Adrenal gland (tissue), 5 donors: ENCODE measurements around the gene ANO6.

Experiments
- POLR2A ChIP-seq, 2 donors: fragments of 450-650 bp; IDR thresholded peaks; one replicate each; pipeline ENCODE4 v1.6.1; 2017; ENCODE audit warnings: antibody characterized with exemption in 2 of 2, mild to moderate bottlenecking in 2 of 2, moderate library complexity in 1 of 2
- TF ChIP-seq, protein P1 (sequence below), 6 experiments: fragments of 450-650 bp in 4 of 6; fragments of 200-600 bp in 2 of 6; sonication (generic) in 1 of 6; IDR thresholded peaks; 1 replicate in 5 of 6; 2 replicates in 1 of 6; pipeline versions ENCODE4 v1.5.1 to v1.8.0; 2016 to 2021; ENCODE audit warnings: antibody characterized with exemption in 6 of 6, mild to moderate bottlenecking in 2 of 6, moderate library complexity in 1 of 6
- donor health status: DM: no; HTN: no; CAD: no.

DNA sequence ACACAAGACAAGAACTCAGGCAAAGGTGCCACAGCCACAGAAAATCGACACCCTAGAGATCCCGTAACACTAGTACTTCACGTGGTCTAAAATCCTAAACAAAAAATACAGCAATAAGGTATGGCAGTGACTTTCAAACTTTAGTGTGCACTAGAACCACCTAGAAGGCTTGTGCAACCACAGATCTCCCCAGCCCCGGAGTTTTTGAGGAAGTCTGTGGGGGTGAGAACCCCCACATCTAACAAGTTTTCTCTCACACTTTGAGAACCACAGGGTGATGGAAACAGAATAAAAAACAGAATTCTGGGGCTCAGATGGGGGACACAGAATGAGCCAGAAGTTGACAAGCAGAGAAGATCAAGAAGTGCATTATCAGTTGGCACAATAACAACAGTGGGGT is 254.0 kb downstream of the ANO6 start:
- TF ChIP-seq, protein P1, sequence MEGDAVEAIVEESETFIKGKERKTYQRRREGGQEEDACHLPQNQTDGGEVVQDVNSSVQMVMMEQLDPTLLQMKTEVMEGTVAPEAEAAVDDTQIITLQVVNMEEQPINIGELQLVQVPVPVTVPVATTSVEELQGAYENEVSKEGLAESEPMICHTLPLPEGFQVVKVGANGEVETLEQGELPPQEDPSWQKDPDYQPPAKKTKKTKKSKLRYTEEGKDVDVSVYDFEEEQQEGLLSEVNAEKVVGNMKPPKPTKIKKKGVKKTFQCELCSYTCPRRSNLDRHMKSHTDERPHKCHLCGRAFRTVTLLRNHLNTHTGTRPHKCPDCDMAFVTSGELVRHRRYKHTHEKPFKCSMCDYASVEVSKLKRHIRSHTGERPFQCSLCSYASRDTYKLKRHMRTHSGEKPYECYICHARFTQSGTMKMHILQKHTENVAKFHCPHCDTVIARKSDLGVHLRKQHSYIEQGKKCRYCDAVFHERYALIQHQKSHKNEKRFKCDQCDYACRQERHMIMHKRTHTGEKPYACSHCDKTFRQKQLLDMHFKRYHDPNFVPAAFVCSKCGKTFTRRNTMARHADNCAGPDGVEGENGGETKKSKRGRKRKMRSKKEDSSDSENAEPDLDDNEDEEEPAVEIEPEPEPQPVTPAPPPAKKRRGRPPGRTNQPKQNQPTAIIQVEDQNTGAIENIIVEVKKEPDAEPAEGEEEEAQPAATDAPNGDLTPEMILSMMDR (IDR thresholded peaks at IDR 0.05), result no peak
- TF ChIP-seq POLR2A (IDR thresholded peaks at IDR 0.05), result no peak
